K562 treated with DMSO at 1 percent for 48 hours (cell line): ENCODE results near the gene MTX2. TPM values are rescaled to one million over a fixed set of nuclear protein-coding genes. Genes with fewer than 3 reads are reported as not detected.

ENCODE experiments used
- total RNA-seq: library from RNA; unstranded; fragments of 300-600 nt; gene quantifications from 2 replicates; pipeline ENCODE4 v1.2.3, GENCODE V29; 2022; ENCODE audit warnings: low replicate concordance; ENCODE audit errors: extremely low read depth

Gene MTX2
- total RNA-seq = not detected in 2 replicates

DNA sequence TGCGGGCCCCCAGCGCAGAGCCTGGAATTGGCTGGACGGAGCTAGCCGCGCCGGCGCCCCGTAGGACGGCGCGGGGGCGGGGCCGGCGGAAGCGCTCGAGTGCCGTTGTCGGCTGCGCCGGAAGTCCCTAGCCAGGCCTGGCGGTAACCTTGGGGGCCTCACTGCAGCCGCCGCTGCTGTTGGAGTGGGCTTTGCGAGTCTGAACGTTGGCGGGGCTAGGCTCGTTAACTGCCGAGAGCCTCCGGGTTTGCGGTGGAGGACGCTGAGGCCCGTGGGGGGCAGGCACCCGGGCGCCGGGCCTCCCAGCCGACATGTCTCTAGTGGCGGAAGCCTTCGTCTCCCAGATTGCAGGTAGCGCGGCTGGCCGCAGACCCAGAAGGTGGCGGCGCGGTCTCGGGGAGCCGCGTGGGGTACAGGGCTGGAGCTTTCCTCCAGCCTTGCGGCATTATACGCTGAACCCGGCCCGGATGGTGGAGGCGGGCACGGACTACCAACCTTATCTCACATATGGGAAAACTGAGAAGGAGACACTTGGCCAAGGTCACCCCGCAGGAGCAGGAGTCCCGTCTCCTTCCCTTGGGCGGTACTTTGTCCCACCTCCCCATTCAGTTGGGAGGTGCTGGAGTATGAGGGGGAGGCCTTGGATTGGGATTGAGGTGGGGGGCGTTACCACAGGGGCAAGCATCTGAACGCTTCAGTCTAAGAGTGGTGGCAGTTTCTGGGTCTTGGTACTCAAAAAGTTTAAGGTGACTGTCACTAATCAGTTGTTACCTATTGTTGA, at the start of gene MTX2:
TSS of gene MTX2 (plus strand) at position 124 of the 781 bp plus-strand sequence. CDS start at position 312, 188 bp downstream.

Other genes starting within 250 kb of the MTX2 start
- not detected in 2 replicates for gene EVX2, start 185.5 kb upstream of the MTX2 start, total RNA-seq
- gene HOXD13, start 176.7 kb upstream of the MTX2 start, total RNA-seq = not detected in 2 replicates
- gene HOXD12, start 169.6 kb upstream of the MTX2 start, total RNA-seq = not detected in 2 replicates
- not detected in 2 replicates for gene HOXD11, start 162.2 kb upstream of the MTX2 start, total RNA-seq
- gene HOXD10, start 152.7 kb upstream of the MTX2 start, total RNA-seq = not detected in 2 replicates
- not detected in 2 replicates for gene HOXD9, start 146.7 kb upstream of the MTX2 start, total RNA-seq
- not detected in 2 replicates for gene HOXD8, start 139.7 kb upstream of the MTX2 start, total RNA-seq
- gene HOXD4, start 117.9 kb upstream of the MTX2 start, total RNA-seq = not detected in 2 replicates
- not detected in 2 replicates for gene HOXD3, start 112.1 kb upstream of the MTX2 start, total RNA-seq
- not detected in 2 replicates for gene HOXD1, start 80.8 kb upstream of the MTX2 start, total RNA-seq